ENCODE results near the gene ZSWIM1. TPM values are rescaled to one million over a fixed set of nuclear protein-coding genes. Genes with fewer than 3 reads are reported as not detected.

Gene ZSWIM1
- total and polyA plus RNA-seq, 2 of the 13 experiments (the other 11 are each of a cell fraction or from before 2014, with no cell fraction given), result 9.5 to 11.7 TPM

DNA sequence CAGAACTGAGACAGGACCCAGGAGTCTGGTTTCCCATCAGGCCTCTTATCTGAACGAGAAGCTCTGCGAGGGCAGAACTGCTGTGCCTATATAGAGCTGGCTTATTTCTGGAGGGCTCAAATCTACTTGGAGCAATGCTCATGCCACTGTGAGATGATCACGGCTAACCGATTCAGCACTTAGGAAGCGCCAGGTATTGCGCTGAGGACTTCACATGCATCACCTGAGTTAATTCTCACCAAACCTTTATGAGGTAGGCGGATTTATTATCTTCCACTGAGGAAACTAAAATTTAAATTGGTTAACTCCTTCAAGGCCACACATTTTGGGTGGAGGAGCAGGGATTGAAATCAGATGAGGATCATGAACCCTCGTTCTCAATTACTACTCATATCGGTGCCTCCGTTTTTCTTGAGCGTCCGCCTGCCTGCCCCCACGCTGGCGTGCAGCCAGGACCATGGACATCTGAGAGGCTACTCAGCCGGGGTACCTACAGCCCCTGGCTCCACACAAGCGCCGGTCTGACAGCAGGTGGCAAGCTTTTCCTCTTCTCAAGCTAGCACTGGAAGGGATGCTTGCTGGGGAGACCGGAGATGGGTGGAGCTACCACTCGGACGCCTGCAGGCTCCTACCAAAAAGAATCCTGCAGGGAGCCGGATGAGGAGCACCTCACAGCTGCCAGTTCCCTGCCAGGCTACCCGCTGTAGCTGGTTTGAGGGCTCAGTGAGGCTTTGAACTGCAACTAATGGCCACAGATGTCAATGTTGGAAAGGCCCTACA is 52.4 kb downstream of the ZSWIM1 start (continued):
- TF ChIP-seq PPARG (CRISPR knock-in tag; conservative IDR thresholded peaks at IDR 0.05) (peak; percentile 39), ZNF20 (CRISPR knock-in tag; IDR thresholded peaks at IDR 0.05) (no peak), ZC3H4 (CRISPR knock-in tag; IDR thresholded peaks at IDR 0.05; ENCODE audit: borderline replicate concordance) (peak; percentile 90; the same call in 1 of the 2 replicates), JDP2 (CRISPR knock-in tag; IDR thresholded peaks at IDR 0.05; ENCODE audit: borderline replicate concordance) (no peak; the same call in 1 of the 2 replicates), FOXK1 (CRISPR knock-in tag; IDR thresholded peaks at IDR 0.05; ENCODE audit: borderline replicate concordance, low read depth) (0 out of 2 replicates have a peak, but pooled peaks have one; percentile 15), AHR (CRISPR knock-in tag; IDR thresholded peaks at IDR 0.05) (no peak), SMC3 (IDR thresholded peaks at IDR 0.05; ENCODE audit: low read length) (peak; percentile 50; the same call in 1 of the 2 replicates), MEIS2 (CRISPR knock-in tag; IDR thresholded peaks at IDR 0.05) (peak; percentile 72), ETV6 (CRISPR knock-in tag; conservative IDR thresholded peaks at IDR 0.05) (peak; percentile 63; the same call in 1 of the 2 replicates), ZNF768 (CRISPR knock-in tag; IDR thresholded peaks at IDR 0.05) (no peak), NFYC (CRISPR knock-in tag; IDR thresholded peaks at IDR 0.05) (no peak), SNAPC2 (CRISPR knock-in tag; IDR thresholded peaks at IDR 0.05) (peak; percentile 22; the same call in 1 of the 2 replicates), SNAI1 (CRISPR knock-in tag; IDR thresholded peaks at IDR 0.05; ENCODE audit: borderline replicate concordance) (0 out of 2 replicates have a peak, but pooled peaks have one; percentile 88), REPIN1 (CRISPR knock-in tag; IDR thresholded peaks at IDR 0.05; ENCODE audit: borderline replicate concordance, low read depth) (peak; percentile 79; the same call in 1 of the 2 replicates), ZNF709 (CRISPR knock-in tag; IDR thresholded peaks at IDR 0.05) (0 out of 2 replicates have a peak, but pooled peaks have one; percentile 34), SMAD9 (CRISPR knock-in tag; IDR thresholded peaks at IDR 0.05) (no peak)
- TF ChIP-seq, protein P1, sequence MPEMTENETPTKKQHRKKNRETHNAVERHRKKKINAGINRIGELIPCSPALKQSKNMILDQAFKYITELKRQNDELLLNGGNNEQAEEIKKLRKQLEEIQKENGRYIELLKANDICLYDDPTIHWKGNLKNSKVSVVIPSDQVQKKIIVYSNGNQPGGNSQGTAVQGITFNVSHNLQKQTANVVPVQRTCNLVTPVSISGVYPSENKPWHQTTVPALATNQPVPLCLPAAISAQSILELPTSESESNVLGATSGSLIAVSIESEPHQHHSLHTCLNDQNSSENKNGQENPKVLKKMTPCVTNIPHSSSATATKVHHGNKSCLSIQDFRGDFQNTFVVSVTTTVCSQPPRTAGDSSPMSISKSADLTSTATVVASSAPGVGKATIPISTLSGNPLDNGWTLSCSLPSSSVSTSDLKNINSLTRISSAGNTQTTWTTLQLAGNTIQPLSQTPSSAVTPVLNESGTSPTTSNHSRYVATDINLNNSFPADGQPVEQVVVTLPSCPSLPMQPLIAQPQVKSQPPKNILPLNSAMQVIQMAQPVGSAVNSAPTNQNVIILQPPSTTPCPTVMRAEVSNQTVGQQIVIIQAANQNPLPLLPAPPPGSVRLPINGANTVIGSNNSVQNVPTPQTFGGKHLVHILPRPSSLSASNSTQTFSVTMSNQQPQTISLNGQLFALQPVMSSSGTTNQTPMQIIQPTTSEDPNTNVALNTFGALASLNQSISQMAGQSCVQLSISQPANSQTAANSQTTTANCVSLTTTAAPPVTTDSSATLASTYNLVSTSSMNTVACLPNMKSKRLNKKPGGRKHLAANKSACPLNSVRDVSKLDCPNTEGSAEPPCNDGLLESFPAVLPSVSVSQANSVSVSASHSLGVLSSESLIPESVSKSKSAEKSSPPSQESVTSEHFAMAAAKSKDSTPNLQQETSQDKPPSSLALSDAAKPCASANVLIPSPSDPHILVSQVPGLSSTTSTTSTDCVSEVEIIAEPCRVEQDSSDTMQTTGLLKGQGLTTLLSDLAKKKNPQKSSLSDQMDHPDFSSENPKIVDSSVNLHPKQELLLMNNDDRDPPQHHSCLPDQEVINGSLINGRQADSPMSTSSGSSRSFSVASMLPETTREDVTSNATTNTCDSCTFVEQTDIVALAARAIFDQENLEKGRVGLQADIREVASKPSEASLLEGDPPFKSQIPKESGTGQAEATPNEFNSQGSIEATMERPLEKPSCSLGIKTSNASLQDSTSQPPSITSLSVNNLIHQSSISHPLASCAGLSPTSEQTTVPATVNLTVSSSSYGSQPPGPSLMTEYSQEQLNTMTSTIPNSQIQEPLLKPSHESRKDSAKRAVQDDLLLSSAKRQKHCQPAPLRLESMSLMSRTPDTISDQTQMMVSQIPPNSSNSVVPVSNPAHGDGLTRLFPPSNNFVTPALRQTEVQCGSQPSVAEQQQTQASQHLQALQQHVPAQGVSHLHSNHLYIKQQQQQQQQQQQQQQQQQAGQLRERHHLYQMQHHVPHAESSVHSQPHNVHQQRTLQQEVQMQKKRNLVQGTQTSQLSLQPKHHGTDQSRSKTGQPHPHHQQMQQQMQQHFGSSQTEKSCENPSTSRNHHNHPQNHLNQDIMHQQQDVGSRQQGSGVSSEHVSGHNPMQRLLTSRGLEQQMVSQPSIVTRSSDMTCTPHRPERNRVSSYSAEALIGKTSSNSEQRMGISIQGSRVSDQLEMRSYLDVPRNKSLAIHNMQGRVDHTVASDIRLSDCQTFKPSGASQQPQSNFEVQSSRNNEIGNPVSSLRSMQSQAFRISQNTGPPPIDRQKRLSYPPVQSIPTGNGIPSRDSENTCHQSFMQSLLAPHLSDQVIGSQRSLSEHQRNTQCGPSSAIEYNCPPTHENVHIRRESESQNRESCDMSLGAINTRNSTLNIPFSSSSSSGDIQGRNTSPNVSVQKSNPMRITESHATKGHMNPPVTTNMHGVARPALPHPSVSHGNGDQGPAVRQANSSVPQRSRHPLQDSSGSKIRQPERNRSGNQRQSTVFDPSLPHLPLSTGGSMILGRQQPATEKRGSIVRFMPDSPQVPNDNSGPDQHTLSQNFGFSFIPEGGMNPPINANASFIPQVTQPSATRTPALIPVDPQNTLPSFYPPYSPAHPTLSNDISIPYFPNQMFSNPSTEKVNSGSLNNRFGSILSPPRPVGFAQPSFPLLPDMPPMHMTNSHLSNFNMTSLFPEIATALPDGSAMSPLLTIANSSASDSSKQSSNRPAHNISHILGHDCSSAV (CRISPR knock-in tag; IDR thresholded peaks at IDR 0.05; ENCODE audit: borderline replicate concordance), result no peak
- TF ChIP-seq, protein P2, sequence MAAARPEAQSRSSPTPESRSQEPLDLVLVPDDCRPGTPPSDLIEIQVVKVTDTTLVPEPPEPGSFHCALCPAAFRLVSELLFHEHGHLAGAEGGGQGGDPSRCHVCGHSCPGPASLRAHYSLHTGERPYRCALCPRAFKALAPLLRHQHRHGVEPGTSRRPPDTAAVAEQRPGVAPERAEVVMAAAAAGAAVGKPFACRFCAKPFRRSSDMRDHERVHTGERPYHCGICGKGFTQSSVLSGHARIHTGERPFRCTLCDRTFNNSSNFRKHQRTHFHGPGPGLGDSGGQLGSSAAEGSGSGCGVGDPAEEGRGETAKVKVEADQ (CRISPR knock-in tag; IDR thresholded peaks at IDR 0.05; ENCODE audit: borderline replicate concordance), result peak; percentile 78; the same call in 1 of the 2 replicates
- TF ChIP-seq, protein P3, sequence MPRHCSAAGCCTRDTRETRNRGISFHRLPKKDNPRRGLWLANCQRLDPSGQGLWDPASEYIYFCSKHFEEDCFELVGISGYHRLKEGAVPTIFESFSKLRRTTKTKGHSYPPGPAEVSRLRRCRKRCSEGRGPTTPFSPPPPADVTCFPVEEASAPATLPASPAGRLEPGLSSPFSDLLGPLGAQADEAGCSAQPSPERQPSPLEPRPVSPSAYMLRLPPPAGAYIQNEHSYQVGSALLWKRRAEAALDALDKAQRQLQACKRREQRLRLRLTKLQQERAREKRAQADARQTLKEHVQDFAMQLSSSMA (CRISPR knock-in tag; IDR thresholded peaks at IDR 0.05), result no peak
- TF ChIP-seq, protein P4, sequence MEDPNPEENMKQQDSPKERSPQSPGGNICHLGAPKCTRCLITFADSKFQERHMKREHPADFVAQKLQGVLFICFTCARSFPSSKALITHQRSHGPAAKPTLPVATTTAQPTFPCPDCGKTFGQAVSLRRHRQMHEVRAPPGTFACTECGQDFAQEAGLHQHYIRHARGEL (CRISPR knock-in tag; IDR thresholded peaks at IDR 0.05), result no peak; the same call in 1 of the 2 replicates
